Sigmoid colon (tissue), 7 donors: Measurements from ENCODE around the gene ACO2. TPM values are rescaled to one million over a fixed set of nuclear protein-coding genes. Genes with fewer than 3 reads are reported as not detected.

ENCODE experiments used
- DNase-seq: peaks from one replicate; pipeline ENCODE4 v3.0.0-alpha.2; 2019
- H3K27ac ChIP-seq, 4 donors: fragments of 200-600 bp; sonication (generic); one replicate each; pipeline ENCODE4 v1.5.1; 2016 to 2019; ENCODE audit warnings: mild to moderate bottlenecking in 1 of 4
- H3K27me3 ChIP-seq, 3 donors: fragments of 200-600 bp; sonication (generic); one replicate each; pipeline ENCODE4 v1.5.1; 2019; ENCODE audit warnings: mild to moderate bottlenecking in 1 of 3
- H3K36me3 ChIP-seq, 4 donors: fragments of 200-600 bp; sonication (generic); one replicate each; pipeline ENCODE4 v1.5.1; 2016 to 2019
- H3K4me1 ChIP-seq, 4 donors: fragments of 200-600 bp; sonication (generic); one replicate each; pipeline ENCODE4 v1.5.1; 2017 to 2019
- H3K4me3 ChIP-seq, 4 donors: fragments of 200-600 bp; sonication (generic); one replicate each; pipeline ENCODE4 v1.5.1; 2017 to 2019; ENCODE audit warnings: mild to moderate bottlenecking in 2 of 4, moderate library complexity in 1 of 4
- H3K9me3 ChIP-seq, 4 donors: fragments of 200-600 bp in 3 of 4; sonication (generic) in 3 of 4; one replicate each; pipeline versions ENCODE4 v1.5.1 to v1.6.1; 2013 to 2019
- CTCF ChIP-seq, 4 experiments: fragments of 450-650 bp in 3 of 4; fragments of 200-600 bp in 1 of 4; IDR thresholded peaks; one replicate each; pipeline ENCODE4 v1.5.1; 2016 to 2019; ENCODE audit warnings: antibody characterized with exemption in 4 of 4, mild to moderate bottlenecking in 3 of 4, moderate library complexity in 2 of 4
- EP300 ChIP-seq, 4 donors: sonication (generic); formaldehyde crosslinking; IDR thresholded peaks; one replicate each; pipeline ENCODE4 v1.6.1; 2017; ENCODE audit warnings: antibody characterized with exemption in 4 of 4
- POLR2A ChIP-seq, 2 donors: fragments of 450-650 bp; IDR thresholded peaks; one replicate each; pipeline ENCODE4 v1.6.1; 2016; ENCODE audit warnings: antibody characterized with exemption in 2 of 2, mild to moderate bottlenecking in 2 of 2, moderate library complexity in 2 of 2
- POLR2AphosphoS5 ChIP-seq, 4 donors: sonication (generic); formaldehyde crosslinking; IDR thresholded peaks; one replicate each; pipeline ENCODE4 v1.6.1; 2017; ENCODE audit warnings: antibody characterized with exemption in 4 of 4
- WGBS, 2 donors: extraction: QIAGEN DNeasy Blood & Tissue Kit; methylation state at CpG; one replicate each; pipeline ENCODE4 v1.1.7; 2013; 5-methylcytosine and 5-hydroxymethylcytosine counted together
- intact Hi-C: fragments of 100-400 bp; cut with DNase I; formaldehyde crosslinking; loops from one replicate; pipeline ENCODE4 v1.15.1; 2023
- polyA plus RNA-seq, 3 donors: library from polyadenylated mRNA; stranded (reverse); fragments of 200-250 nt; gene quantifications; one replicate each; pipeline ENCODE4 v1.2.3, GENCODE V29; 2013
- total RNA-seq, 4 donors: library from RNA; depleted of rRNA; stranded (reverse); fragments of >200 nt; gene quantifications; one replicate each; pipeline ENCODE4 v1.1.0, GENCODE V29; 2016
- donor health status: healthy with polysubstance abuse.
- donor health status: Bipolar disorder and iron deficiency.
- donor health status: healthy.

ACO2 gene
- total and polyA plus RNA-seq, 7 donors: 67.3 to 157 (median 90.3) TPM

GRCh38 chr22:41471568-41471967, 2.7 kb downstream of the ACO2 start:
- H3K9me3 ChIP-seq: no peaks in the 10 kb centered on the region
- H3K27me3 ChIP-seq: no peaks in the 10 kb centered on the region
- H3K36me3 ChIP-seq: peaks cover 0 to 11% (median 6%) of the 10 kb centered on the region in 4 donors
- H3K4me3 ChIP-seq: no peak overlapping the region
- intact Hi-C loops: no loop called here
- H3K4me1 ChIP-seq: peaks cover 0 to 51% (median 39%) of the 10 kb centered on the region in 4 donors
- DNase-seq: no peak
- H3K27ac ChIP-seq: no peak overlapping the region
- WGBS, 2 donors: 64 to 87% methylated on average over 2 of the region's 2 CpGs
- TF ChIP-seq POLR2A (IDR thresholded peaks at IDR 0.05) (no peak), POLR2AphosphoS5 (IDR thresholded peaks at IDR 0.05) (no peak), CTCF (IDR thresholded peaks at IDR 0.05) (no peak), EP300 (IDR thresholded peaks at IDR 0.05) (no peak)

GRCh38 chr22:41474872-41475451, 6.0 kb downstream of the ACO2 start:
- Histone ChIP-seq H3K4me1 (peaks cover 0 to 42% (median 33%) of the 10 kb centered on the region in 4 donors), H3K36me3 (peaks cover 0 to 3% (median 0%) of the 10 kb centered on the region in 4 donors), H3K27me3 (no peaks in the 10 kb centered on the region), H3K9me3 (no peaks in the 10 kb centered on the region), H3K4me3 (no peak overlapping the region), H3K27ac (peak overlapping the region in 1 of 4 donors; percentile 51)
- DNase-seq: no peak
- intact Hi-C loops: no loop called here
- 86 to 89% methylated on average over 6 of the region's 6 CpGs for WGBS, 2 donors
- TF ChIP-seq CTCF (IDR thresholded peaks at IDR 0.05) (no peak), POLR2A (IDR thresholded peaks at IDR 0.05) (no peak), EP300 (IDR thresholded peaks at IDR 0.05) (no peak), POLR2AphosphoS5 (IDR thresholded peaks at IDR 0.05) (no peak)

GRCh38 chr22:41478473-41478872, 9.6 kb downstream of the ACO2 start:
- H3K27me3 ChIP-seq: no peaks in the 10 kb centered on the region
- H3K4me3 ChIP-seq: no peak overlapping the region
- intact Hi-C loops: no loop called here
- peak overlapping the region in 3 of 4 donors; percentile 73 to 86 (median 80) for H3K27ac ChIP-seq
- TF ChIP-seq POLR2AphosphoS5 (IDR thresholded peaks at IDR 0.05): no peak
- no peak for TF ChIP-seq CTCF (IDR thresholded peaks at IDR 0.05)
- TF ChIP-seq POLR2A (IDR thresholded peaks at IDR 0.05): no peak
- no peak for TF ChIP-seq EP300 (IDR thresholded peaks at IDR 0.05)
- H3K9me3 ChIP-seq: no peaks in the 10 kb centered on the region
- peaks cover 0 to 50% (median 43%) of the 10 kb centered on the region in 4 donors for H3K4me1 ChIP-seq
- DNase-seq: no peak
- WGBS, 2 donors: 68 to 75% methylated on average over 2 of the region's 2 CpGs
- peaks cover 0 to 3% (median 0%) of the 10 kb centered on the region in 4 donors for H3K36me3 ChIP-seq

- peak; percentile 70 for DNase-seq
- Histone ChIP-seq H3K4me3 (no peak overlapping the region), H3K27me3 (no peaks in the 10 kb centered on the region), H3K36me3 (peaks cover 0 to 3% (median 0%) of the 10 kb centered on the region in 4 donors), H3K27ac (peak overlapping the region; percentile 66 to 86 (median 76)), H3K4me1 (peaks cover 0 to 51% (median 45%) of the 10 kb centered on the region in 4 donors), H3K9me3 (no peaks in the 10 kb centered on the region)
- 70 to 87% methylated on average over 7 of the region's 7 CpGs for WGBS, 2 donors
- TF ChIP-seq CTCF (IDR thresholded peaks at IDR 0.05) (no peak), POLR2AphosphoS5 (IDR thresholded peaks at IDR 0.05) (no peak), EP300 (IDR thresholded peaks at IDR 0.05) (no peak), POLR2A (IDR thresholded peaks at IDR 0.05) (no peak)
- intact Hi-C loops: no loop called here
Measured at GRCh38 chr22:41478891-41479521, 10.1 kb downstream of the ACO2 start.
